H1 (cell line): ENCODE data around the gene TTYH2. TPM values are rescaled to one million over a fixed set of nuclear protein-coding genes. Genes with fewer than 3 reads are reported as not detected.

Experiments used
- CTCF ChIA-PET: fragments of 300-600 bp; sonication (Branson Sonifier 250); formaldehyde crosslinking; loops from one replicate; lab custom pipeline; 2021; ENCODE audit not compliant: partially characterized antibody; lab: Charles Lee
- POLR2A ChIA-PET: fragments of 300-600 bp; sonication (Branson Sonifier 250); formaldehyde crosslinking; loops from one replicate; lab custom pipeline; 2021; ENCODE audit warnings: inconsistent platforms; ENCODE audit not compliant: partially characterized antibody; lab: Charles Lee
- DNase-seq, 2 experiments: peaks; one replicate each; pipeline versions ENCODE4 v3.0.0 to v3.0.0-alpha.2; 2010 to 2022; ENCODE audit warnings: low spot score in 2 of 2, low read depth in 1 of 2, mixed read lengths in 1 of 2
- FAIRE-seq: peaks from 2 replicates; lab custom pipeline; 2011; peaks lifted over from hg19 to GRCh38; lab: Jason Lieb, UNC
- H2AFZ ChIP-seq: 2 replicates; pipeline ENCODE4 v1.8.1; 2012; ENCODE audit warnings: low read length, inconsistent platforms
- H2AK5ac ChIP-seq: 2 replicates; pipeline ENCODE4 v1.6.1; 2013; ENCODE audit warnings: low read depth, low read length
- H2BK120ac ChIP-seq: replicated peaks from 2 replicates; pipeline ENCODE3; 2013; ENCODE audit warnings: low read depth, low read length, inconsistent platforms
- H2BK12ac ChIP-seq: 2 replicates; pipeline ENCODE4 v1.6.1; 2013; ENCODE audit warnings: low read depth, low read length
- H2BK15ac ChIP-seq: 2 replicates; pipeline ENCODE4 v1.6.1; 2013; ENCODE audit warnings: low read length
- H2BK20ac ChIP-seq: 2 replicates; pipeline ENCODE4 v1.6.1; 2013; ENCODE audit warnings: low read length
- H2BK5ac ChIP-seq: 2 replicates; pipeline ENCODE4 v1.6.1; 2013; ENCODE audit warnings: low read depth, low read length
- H3K14ac ChIP-seq: 2 replicates; pipeline ENCODE4 v1.6.1; 2013; ENCODE audit warnings: inconsistent platforms; ENCODE audit not compliant: insufficient read length
- H3K18ac ChIP-seq: 2 replicates; pipeline ENCODE4 v1.6.1; 2013; ENCODE audit warnings: low read length; ENCODE audit errors: extremely low read depth
- H3K23ac ChIP-seq: 2 replicates; pipeline ENCODE4 v1.6.1; 2013; ENCODE audit warnings: inconsistent platforms; ENCODE audit not compliant: insufficient read length
- H3K23me2 ChIP-seq: 2 replicates; pipeline ENCODE4 v1.6.1; 2013; ENCODE audit warnings: low read depth, low read length
- H3K27ac ChIP-seq: 2 replicates; pipeline ENCODE4 v1.6.1; 2011; ENCODE audit warnings: low read depth, low read length, inconsistent platforms
- H3K27me3 ChIP-seq, 4 experiments: replicated peaks in 1 of 4; 1 replicate in 1 of 4; 2 replicates in 3 of 4; pipeline versions ENCODE4 v1.6.1 to v1.8.1; 2011 to 2013; ENCODE audit warnings: low read length in 3 of 4, mild to moderate bottlenecking in 3 of 4, inconsistent platforms in 2 of 4, mixed read lengths in 2 of 4, moderate library complexity in 1 of 4; ENCODE audit not compliant: control insufficient read depth in 3 of 4, insufficient read depth in 3 of 4; ENCODE audit errors: extremely low read depth in 1 of 4
- H3K36me3 ChIP-seq, 4 experiments: 2 replicates each; pipeline versions ENCODE4 v1.6.1 to v1.8.1; 2011 to 2013; ENCODE audit warnings: mild to moderate bottlenecking in 4 of 4, low read length in 3 of 4, moderate library complexity in 2 of 4, control low read depth in 1 of 4, inconsistent platforms in 1 of 4; ENCODE audit not compliant: insufficient read depth in 4 of 4, control insufficient read depth in 2 of 4
- H3K4ac ChIP-seq: replicated peaks from 2 replicates; pipeline ENCODE3; 2013; ENCODE audit warnings: low read length, low read depth, mixed read lengths, inconsistent platforms; ENCODE audit not compliant: insufficient read length
- H3K4me1 ChIP-seq, 4 experiments: replicated peaks in 1 of 4; 1 replicate in 1 of 4; 2 replicates in 3 of 4; pipeline versions ENCODE4 v1.6.1 to v1.8.1; 2011 to 2013; ENCODE audit warnings: low read length in 3 of 4, inconsistent platforms in 2 of 4, mixed read lengths in 1 of 4; ENCODE audit not compliant: insufficient read depth in 4 of 4, control insufficient read depth in 3 of 4
- H3K4me2 ChIP-seq, 2 experiments: 2 replicates each; pipeline versions ENCODE4 v1.6.1 to v1.8.1; 2011 to 2013; ENCODE audit warnings: low read depth in 2 of 2, low read length in 2 of 2, control low read depth in 1 of 2, inconsistent platforms in 1 of 2, mild to moderate bottlenecking in 1 of 2; ENCODE audit not compliant: insufficient read depth in 1 of 2
- H3K4me3 ChIP-seq, 4 experiments: fragments of 200-600, 300-600 bp in 1 of 4; sonication (generic), shearing (Covaris generic), sonication (Bioruptor Twin) in 1 of 4; 2 replicates each; pipeline versions ENCODE4 v1.5.1 to v1.8.1; 2011 to 2016; ENCODE audit warnings: low read length in 4 of 4, low read depth in 3 of 4, control low read depth in 2 of 4, inconsistent platforms in 2 of 4, mild to moderate bottlenecking in 2 of 4, mixed read lengths in 1 of 4, moderate library complexity in 1 of 4; ENCODE audit not compliant: insufficient read depth in 2 of 4; ENCODE audit errors: extremely low read depth in 1 of 4
- H3K56ac ChIP-seq: replicated peaks from 2 replicates; pipeline ENCODE3; 2013; ENCODE audit warnings: low read depth, mild to moderate bottlenecking, mixed read lengths, low read length, inconsistent platforms; ENCODE audit not compliant: insufficient read length
- H3K79me1 ChIP-seq: 2 replicates; pipeline ENCODE4 v1.6.1; 2013; ENCODE audit warnings: low read depth, low read length, control low read depth
- H3K79me2 ChIP-seq, 2 experiments: 2 replicates each; pipeline versions ENCODE4 v1.6.1 to v1.8.1; 2012 to 2013; ENCODE audit warnings: low read length in 2 of 2, mild to moderate bottlenecking in 2 of 2, inconsistent platforms in 1 of 2; ENCODE audit not compliant: insufficient read depth in 2 of 2, control insufficient read depth in 1 of 2
- H3K9ac ChIP-seq, 4 experiments: replicated peaks in 1 of 4; 1 replicate in 1 of 4; 2 replicates in 3 of 4; pipeline versions ENCODE4 v1.6.1 to v1.8.1; 2011 to 2013; ENCODE audit warnings: low read depth in 3 of 4, low read length in 3 of 4, control low read depth in 2 of 4, mild to moderate bottlenecking in 2 of 4, moderate library complexity in 2 of 4, inconsistent platforms in 1 of 4; ENCODE audit errors: extremely low read depth in 1 of 4
- H3K9me3 ChIP-seq, 2 experiments: 2 replicates each; pipeline versions ENCODE4 v1.6.1 to v1.8.1; 2012 to 2013; ENCODE audit warnings: mild to moderate bottlenecking in 2 of 2, moderate library complexity in 2 of 2, control low read depth in 1 of 2, inconsistent platforms in 1 of 2, low read depth in 1 of 2, low read length in 1 of 2, mixed read lengths in 1 of 2; ENCODE audit not compliant: insufficient read depth in 2 of 2
- H4K20me1 ChIP-seq, 2 experiments: replicated peaks in 1 of 2; 2 replicates each; pipeline versions ENCODE3 to v1.8.1; 2011 to 2013; ENCODE audit warnings: inconsistent platforms in 2 of 2, low read length in 2 of 2, mild to moderate bottlenecking in 1 of 2; ENCODE audit not compliant: insufficient read depth in 2 of 2, control insufficient read depth in 1 of 2
- H4K5ac ChIP-seq: 2 replicates; pipeline ENCODE4 v1.6.1; 2013; ENCODE audit warnings: low read length, low read depth, mixed read lengths, inconsistent platforms; ENCODE audit not compliant: insufficient read length
- H4K8ac ChIP-seq: 2 replicates; pipeline ENCODE4 v1.8.0; 2013; ENCODE audit warnings: mild to moderate bottlenecking, moderate library complexity, low read length, inconsistent platforms; ENCODE audit not compliant: insufficient read depth; ENCODE audit errors: extremely low read depth
- H4K91ac ChIP-seq: replicated peaks from 2 replicates; pipeline ENCODE3; 2013; ENCODE audit warnings: low read length, mixed read lengths, inconsistent platforms; ENCODE audit not compliant: insufficient read length
- WGBS, 2 experiments: shearing (Covaris generic) in 1 of 2; methylation state at CpG; one replicate each; pipeline versions ENCODE4 v1.1.6 to v1.1.7; 2013 to 2015; ENCODE audit warnings: low lambda C conversion rate in 2 of 2, mixed read lengths in 2 of 2, inconsistent platforms in 1 of 2, low coverage in 1 of 2, missing lambda C conversion rate in 1 of 2; ENCODE audit not compliant: insufficient replicate concordance in 2 of 2, insufficient coverage in 1 of 2, insufficient read length in 1 of 2; ENCODE audit errors: extremely low coverage in 1 of 2, missing lambda C conversion rate in 1 of 2; 5-methylcytosine and 5-hydroxymethylcytosine counted together
- polyA plus RNA-seq, 7 experiments: library from polyadenylated mRNA; depleted of rRNA in 3 of 7; stranded (reverse) in 5 of 7; unstranded in 2 of 7; fragments of >200 nt in 5 of 7; fragments of 200-250 nt in 2 of 7; gene quantifications; 1 replicate in 5 of 7; 2 replicates in 1 of 7; 4 replicates in 1 of 7; pipeline versions ENCODE4 v1.2.1 to v1.2.3, GENCODE V29; 2011 to 2013; ENCODE audit warnings: missing spikeins in 2 of 7, mixed read lengths in 2 of 7
- total RNA-seq: library from RNA; stranded (reverse); fragmentation: NEBNext Ultra II Directional; extraction: Animal tissue kit (Norgen Biotek cat#: 25700); gene quantifications from 2 replicates; pipeline ENCODE4 v1.2.1, GENCODE V29; 2021

TTYH2 gene
- total and polyA plus RNA-seq, 2 of the 8 experiments (the other 6 are each of a cell fraction or from before 2014, with no cell fraction given) = 3.2 to 9.2 TPM

GRCh38 chr17:74204474-74204873, 8.9 kb upstream of the TTYH2 start:
- no peak overlapping the region for H2BK12ac ChIP-seq
- H2AFZ ChIP-seq = no peak overlapping the region
- H3K79me1 ChIP-seq = peaks cover 2% of the 10 kb centered on the region; the same call in 1 of the 2 replicates
- peak overlapping the region; percentile 84 for H3K56ac ChIP-seq
- H3K4me1 ChIP-seq = peaks cover 7 to 24% (median 11%) of the 10 kb centered on the region in 4 experiments
- peak overlapping the region; percentile 93 to 98 (median 97) for H3K9ac ChIP-seq
- no peak overlapping the region for H3K14ac ChIP-seq
- peak overlapping the region; percentile 92 for H3K27ac ChIP-seq
- H4K20me1 ChIP-seq = peaks cover 33 to 39% of the 10 kb centered on the region in 2 experiments
- peak overlapping the region; percentile 90; the same call in 1 of the 2 replicates for H2BK5ac ChIP-seq
- peaks cover 24 to 49% of the 10 kb centered on the region in 2 experiments for H3K79me2 ChIP-seq
- H4K91ac ChIP-seq = no peak overlapping the region
- H2BK120ac ChIP-seq = no peak overlapping the region
- H3K18ac ChIP-seq = no peak overlapping the region
- no peaks in the 10 kb centered on the region for H3K9me3 ChIP-seq
- WGBS, 2 experiments = 46% methylated on average over 14 of the region's 14 CpGs; no CpG with 5 or more reads in 1 of the 2 experiments
- ChIA-PET POLR2A (interaction anchor here (0.6 to 4.9 kb wide), 42 partner anchors 10 to 1066 kb away, joined by 3 to 65 read pairs (median 4); partner anchors contain the start of genes BTBD17, MIF4GD and TTYH2), CTCF (interaction anchor here (0.7 to 1.5 kb wide), 8 partner anchors 13 to 564 kb away, joined by 3 to 4 read pairs (median 4); no protein-coding TSS in a partner anchor)
- no peak overlapping the region for H3K23ac ChIP-seq
- H4K5ac ChIP-seq = no peak overlapping the region
- DNase-seq (no peak), FAIRE-seq (no peak)
- no peak overlapping the region for H4K8ac ChIP-seq
- no peak overlapping the region for H3K4ac ChIP-seq
- peaks cover 5% of the 10 kb centered on the region; the same call in 1 of the 2 replicates for H3K23me2 ChIP-seq
- peak overlapping the region; percentile 70 to 99 (median 96) for H3K4me3 ChIP-seq
- peaks cover 38 to 53% (median 44%) of the 10 kb centered on the region in 4 experiments for H3K36me3 ChIP-seq
- H2BK20ac ChIP-seq = no peak overlapping the region
- peak overlapping the region; percentile 84; the same call in 1 of the 2 replicates for H2AK5ac ChIP-seq
- H3K27me3 ChIP-seq = peaks cover 0 to 13% (median 8%) of the 10 kb centered on the region in 4 experiments; a peak in 4 of 7 replicates
- H3K4me2 ChIP-seq = peak overlapping the region; percentile 82 to 93
- no peak overlapping the region for H2BK15ac ChIP-seq
